GM21367 (cell line): ENCODE results near the gene AQP3.
A peak's percentile ranks its signal among the peaks of the same experiment; 100 is the strongest.
"Not testable (repeated sequence)": the region's sequence is repeated elsewhere in the genome, so short reads cannot be mapped to it uniquely, and the experiment has no call there.

Experiments used
- ATAC-seq: cut with Tn5 transposase; IDR thresholded peaks from one replicate; pipeline ENCODE4 v1.9.1; 2021; ENCODE audit not compliant: unreplicated experiment

AQP3 gene

DNA sequence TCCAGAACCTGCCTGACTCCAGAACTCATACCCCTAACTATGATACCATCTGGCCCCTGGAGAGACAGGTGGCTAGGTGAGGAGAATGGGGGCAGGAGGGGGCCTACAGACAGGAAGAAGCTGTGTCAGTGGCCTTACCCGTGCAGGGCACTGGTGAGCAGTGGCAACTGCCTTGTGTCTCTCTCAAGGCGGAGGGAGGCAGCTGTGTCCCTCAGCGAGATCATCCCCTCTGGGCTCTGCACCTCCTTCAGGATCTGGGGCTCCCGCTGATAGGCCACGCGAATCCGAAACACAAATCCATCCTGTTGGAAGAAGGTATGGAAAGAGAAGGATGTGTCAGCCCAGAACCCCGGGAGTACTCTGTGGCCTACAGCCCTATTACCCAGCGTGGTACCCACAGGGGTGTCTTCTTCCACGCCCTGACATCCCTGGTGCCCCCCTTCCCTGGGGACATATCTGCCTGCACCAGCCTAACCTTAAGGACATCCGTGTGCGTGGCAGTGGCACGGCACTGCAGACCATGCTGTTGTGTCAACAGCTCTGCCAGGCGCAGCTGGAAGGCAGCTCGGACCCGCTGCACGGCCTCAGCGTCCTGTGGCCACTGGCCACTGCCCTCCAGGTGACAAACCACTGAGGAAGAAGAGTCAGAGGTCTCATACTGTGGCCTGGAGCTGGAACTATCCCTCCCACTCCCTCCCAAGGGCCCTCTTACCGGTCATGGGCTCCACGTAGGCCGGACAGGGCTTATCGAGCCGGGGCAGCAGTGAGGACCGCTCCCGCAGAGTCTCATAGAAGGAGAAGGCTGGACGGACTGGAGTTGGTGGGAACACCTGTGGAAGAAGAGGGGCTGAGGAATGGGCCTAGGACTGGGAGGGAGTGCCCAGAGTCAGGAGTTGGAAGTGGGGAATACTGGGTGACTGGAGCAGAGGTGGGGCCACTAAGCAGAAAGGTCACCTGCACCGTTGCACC, 18.5 kb upstream of the AQP3 start:
- no peak for ATAC-seq

- no peak for ATAC-seq
These were observed 17.7 kb upstream of the AQP3 start for GRCh38 chr9:33465096-33465495.

DNA sequence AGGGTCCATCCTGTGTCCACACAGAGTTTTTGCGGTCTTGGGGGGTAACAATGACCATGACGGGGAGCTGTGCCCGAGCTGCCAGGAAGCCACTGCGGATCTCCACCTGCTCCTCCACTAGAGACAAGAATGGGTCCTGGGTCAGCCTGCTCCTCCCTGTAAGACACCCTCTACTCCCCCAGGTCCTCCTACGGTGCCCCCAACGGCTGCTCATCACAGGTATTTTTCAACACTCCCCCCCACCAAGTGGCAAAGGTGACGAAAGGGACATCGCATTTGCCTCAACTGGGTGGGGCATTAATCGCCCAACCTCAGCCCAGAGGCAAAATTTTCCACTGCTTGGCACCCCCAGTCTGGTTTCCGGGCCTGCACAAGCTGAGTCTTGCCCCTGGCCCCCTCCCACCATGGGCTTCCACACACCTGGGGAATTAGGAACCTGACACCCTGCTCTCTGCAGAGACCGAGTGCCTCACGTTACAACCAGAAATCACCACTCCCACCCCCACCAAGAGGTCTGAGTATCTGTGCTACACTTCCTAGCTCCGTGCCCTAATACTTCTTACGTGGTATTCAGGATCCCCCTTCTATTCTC, 16.7 kb upstream of the AQP3 start:
- ATAC-seq: no peak

DNA sequence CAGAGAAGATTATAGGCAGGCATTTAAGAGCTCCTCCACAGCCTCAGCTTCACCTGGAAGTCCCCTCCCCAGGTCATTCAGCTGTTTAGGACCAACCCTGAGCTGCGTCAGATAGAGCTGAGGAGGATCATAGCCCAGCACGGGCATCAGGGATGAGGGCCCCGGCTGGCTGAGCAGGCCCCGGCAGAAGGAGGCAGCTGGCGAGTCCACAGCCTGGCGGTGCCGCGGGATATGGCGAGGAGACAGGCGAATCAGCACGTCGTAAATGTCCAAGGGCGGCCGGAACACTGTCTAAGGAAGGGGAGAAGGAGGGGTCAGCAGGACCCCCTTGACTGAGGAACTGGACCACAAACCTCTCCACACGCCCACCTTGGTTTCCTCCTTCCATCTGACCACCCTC, 15.8 kb upstream of the AQP3 start:
- no peak for ATAC-seq

DNA sequence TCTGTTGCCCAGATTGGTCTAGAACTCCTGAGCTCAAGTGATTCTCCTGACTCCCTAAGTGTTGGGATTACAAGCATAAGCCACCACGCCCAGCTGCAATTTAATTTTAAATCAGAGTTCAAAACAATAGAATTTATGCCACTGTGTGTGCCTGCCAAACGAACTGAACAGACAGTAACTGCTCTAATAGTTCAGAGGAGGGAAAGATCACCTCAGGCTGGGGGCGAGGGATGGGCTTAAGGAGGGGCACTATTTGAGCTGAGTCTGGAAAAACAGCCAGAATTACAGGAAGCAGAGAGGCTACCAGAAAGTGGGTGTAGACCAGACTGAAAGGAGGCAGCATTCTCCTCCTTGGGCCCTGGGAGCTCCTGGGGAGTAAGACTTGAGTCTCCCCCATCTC, 14.1 kb upstream of the AQP3 start:
- ATAC-seq: no peak

GRCh38 chr9:33460854-33461253, 13.5 kb upstream of the AQP3 start:
- no peak for ATAC-seq

DNA sequence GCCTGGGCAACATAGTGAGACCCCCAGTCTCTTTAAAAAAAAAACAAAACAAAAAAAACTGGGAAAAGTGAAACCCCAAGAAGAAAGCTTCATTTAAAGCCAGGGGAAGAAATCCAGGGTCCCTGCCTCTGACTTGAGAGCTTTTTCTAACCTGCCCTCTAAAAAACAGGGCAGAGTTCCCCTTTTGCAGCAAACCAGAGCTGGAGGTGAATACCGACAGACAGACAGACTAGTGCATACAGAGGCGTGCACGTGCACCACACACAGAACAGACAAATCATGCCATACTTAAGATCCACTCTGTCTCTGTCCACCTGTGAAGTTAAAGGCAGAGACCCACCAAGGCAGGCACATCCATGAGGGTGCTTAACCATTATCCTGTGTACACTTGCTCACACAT, 11.7 kb upstream of the AQP3 start:
- ATAC-seq: no peak

- peak; percentile 40 for ATAC-seq
These were observed 11.1 kb upstream of the AQP3 start for GRCh38 chr9:33458444-33458843.

- no peak for ATAC-seq
These were observed 8.6 kb upstream of the AQP3 start for GRCh38 chr9:33455945-33456344.

GRCh38 chr9:33455456-33455855, 8.1 kb upstream of the AQP3 start:
- ATAC-seq: not testable (repeated sequence)

- ATAC-seq: not testable (repeated sequence)
These were observed 7.3 kb upstream of the AQP3 start for GRCh38 chr9:33454661-33455026.

GRCh38 chr9:33453999-33454660, 6.7 kb upstream of the AQP3 start:
- ATAC-seq: no peak

DNA sequence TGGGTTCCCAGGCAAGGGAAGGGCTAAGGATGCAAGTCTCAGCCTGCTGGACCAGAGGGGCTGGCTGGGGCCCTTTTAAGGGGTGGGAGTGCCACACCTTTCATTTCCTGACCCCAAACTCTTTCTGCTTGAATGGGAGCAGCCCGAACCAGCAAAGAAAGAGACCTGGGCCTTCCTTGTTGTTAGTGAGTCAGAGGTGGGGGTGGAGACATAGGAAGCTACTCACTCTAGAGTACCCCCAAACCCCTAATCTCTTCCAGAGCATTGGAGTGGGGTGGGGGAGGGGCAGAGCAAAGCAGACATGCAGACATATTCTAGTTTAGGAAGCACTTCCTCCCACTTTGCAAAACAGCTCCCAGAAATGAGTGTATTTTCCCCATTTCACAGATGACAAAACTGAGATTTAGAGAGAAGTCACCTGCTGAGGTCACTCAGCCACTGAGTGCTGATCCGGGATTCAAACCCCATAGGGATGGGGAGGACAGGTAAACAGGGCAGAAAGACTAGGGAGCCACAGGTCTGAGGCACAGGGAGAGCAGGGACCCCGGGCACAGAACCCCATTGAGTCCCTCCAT, 6.0 kb upstream of the AQP3 start:
- ATAC-seq: no peak

- no peak for ATAC-seq
These were observed 5.5 kb upstream of the AQP3 start for GRCh38 chr9:33452828-33453271.

DNA sequence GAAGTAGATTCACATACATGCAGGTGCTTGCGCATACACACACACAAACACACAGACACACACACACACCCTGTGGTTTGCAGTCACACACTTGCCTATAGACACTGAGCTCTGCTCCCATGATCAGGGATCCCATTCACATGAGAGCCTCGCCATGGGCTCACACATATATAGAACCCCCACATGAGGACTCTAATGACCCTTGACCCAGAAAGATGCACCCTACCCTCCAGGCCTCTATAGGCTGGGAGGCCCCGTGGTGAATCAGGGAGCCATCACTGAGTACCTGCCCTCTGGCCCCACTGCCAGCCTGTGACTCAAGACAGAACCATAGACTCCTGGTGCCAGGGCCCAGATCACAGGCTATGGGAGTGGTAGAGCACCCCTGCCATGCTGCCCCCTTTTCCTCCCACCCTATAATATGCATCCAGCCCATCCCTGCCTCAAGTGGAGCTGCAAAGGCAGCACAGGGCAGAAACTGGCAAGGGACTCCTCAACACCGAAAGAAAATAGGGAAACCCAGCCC, 3.3 kb upstream of the AQP3 start:
- ATAC-seq: no peak

DNA sequence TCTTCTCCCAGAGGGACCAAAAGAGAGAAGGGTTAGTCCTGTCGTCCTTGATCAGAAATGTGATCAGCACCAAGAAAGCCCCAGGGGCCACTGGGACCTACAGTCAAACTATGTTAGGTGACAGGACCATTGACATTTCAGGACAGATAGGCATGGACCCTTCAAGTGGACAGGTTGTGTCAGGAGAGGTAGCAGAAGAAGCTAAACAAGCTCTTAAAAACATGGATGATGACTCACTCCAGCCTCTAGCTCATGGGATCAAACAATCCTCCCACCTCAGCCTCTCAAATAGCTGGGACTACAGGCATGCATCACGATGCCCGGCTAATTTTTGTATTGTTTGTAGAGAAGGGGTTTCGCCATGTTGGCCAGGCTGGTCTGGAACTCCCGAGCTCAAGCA, 2.3 kb upstream of the AQP3 start:
- ATAC-seq: no peak

GRCh38 chr9:33447799-33448553, 583 bp upstream of the AQP3 start:
- no peak for ATAC-seq

GRCh38 chr9:33446240-33446945, 1.0 kb downstream of the AQP3 start:
- ATAC-seq: peak; percentile 84

GRCh38 chr9:33445389-33446239, 1.8 kb downstream of the AQP3 start:
- no peak for ATAC-seq
